Activated T-cell treated with anti-CD3 and anti-CD28 coated beads, Interleukin-2, amount 50 U/mL, for 1 hour (primary cell): ENCODE results near the gene CKS2.
"Not testable (repeated sequence)": the region's sequence is repeated elsewhere in the genome, so short reads cannot be mapped to it uniquely, and the experiment has no call there.

Experiments used
- DNase-seq: peaks from one replicate; pipeline ENCODE4 v3.0.0-alpha.2; 2020

The CKS2 gene

DNA sequence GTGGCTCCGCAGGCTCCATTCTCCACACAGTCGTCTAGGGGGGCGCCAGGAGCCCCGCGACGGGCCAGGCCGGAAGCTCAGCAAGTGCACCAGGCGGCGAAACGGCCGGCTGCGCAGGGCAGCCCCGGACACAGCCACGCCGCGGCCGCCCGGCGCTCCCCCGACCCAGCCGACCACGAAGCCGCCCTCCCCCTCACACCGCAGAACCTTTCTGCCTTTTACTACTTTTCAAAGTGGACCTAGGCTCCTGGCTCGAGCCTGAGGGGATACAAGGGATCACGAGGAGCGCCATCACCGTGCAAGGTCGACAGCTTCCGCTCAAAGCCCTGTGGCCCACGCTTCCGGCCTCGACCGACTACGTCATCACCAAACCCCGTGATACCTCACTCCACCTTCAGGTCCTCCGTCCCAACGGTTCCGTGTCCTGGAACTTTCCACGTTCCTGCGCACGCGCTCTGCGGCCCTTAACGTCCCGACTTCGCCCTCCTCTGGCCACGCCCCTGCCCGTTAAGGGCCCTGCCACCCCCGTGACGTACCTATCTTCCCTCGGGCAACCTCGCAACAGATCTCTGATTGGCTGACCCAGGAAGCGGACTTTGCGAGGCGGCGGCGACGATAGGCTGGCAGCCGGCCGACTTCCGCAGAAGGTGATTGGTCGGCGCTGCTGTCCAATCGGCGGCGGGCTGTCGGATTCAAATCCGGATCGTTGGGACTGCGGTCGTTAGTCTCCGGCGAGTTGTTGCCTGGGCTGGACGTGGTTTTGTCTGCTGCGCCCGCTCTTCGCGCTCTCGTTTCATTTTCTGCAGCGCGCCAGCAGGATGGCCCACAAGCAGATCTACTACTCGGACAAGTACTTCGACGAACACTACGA is at the start of gene CKS2:
Gene CKS2 (plus strand): TSS at position 721 of the 871 bp plus-strand sequence. CDS start 98 bp downstream, at position 819.
- DNase-seq, result peak; percentile 99

DNA sequence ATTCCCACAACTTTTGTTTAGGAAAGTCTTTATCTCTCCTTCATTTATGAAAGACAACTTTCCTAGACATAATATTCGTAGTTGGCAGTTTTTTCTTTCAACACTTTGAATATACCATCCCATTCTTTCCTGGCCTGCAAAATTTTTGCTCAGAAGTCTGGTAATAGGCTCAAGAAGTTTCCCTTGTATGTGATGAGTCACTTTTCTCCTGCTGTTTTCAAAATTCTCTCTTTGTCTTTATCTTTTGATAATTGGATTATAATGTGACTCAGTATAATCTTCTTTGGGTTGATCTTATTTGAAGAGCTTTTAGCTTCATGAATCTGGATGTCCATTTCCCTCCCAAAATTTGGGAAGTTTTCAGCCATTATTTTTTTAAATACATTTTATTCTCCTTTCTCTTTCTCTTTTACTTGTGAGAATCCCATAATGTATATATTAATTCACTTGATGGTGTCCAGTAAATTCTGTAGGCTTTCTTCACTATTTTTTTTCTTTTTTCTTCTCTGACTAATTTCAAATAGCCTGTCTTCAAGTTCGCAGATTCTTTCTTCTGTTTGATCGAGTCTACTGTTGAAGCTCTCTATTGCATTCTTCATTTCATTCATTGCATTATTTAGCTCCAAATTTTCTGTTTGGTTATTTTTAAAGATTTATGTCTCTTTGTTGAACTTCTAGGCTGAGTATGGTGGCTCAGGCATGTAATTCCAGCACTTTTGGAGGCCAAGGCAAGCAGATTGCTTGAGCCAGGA is 37.3 kb upstream of the CKS2 start:
- no peak for DNase-seq

DNA sequence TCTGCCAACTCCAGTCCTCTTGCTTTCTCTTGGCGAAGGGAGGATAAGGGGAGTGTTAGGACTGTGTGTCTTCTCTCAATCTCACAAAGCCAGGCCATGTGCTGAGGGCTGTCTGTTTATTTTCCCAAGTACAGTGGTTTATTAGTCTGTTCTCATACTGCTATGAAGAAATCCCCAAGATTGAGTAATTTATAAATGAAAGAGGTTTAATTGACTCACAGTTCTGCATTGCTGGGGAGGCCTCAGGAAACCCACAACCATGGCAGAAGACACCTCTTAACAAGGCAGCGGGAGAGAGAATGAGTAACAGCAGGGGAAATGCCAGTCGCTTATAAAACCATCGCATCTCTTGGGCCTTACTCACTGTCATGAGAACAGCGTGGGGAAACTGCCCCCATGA is 36.2 kb upstream of the CKS2 start:
- no peak for DNase-seq

DNA sequence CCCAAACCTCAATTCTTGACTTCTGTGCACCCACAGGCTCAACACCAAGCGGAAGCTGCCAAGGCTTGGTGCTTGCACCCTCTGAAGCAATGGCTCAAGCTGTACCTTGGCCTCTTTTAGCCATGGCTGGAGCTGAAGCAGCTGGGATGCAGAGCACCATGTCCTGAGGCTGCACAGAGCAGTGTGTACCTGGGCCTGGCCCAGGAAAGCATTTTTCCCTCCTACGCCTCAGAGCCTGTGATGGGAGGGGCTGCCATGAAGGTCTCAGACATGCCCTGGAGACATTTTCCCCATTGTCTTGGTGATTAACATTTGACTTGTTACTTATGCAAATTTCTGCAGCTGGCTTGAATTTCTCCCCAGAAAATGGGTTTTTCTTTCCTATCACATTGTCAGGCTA is 35.0 kb upstream of the CKS2 start:
- not testable (repeated sequence) for DNase-seq

DNA sequence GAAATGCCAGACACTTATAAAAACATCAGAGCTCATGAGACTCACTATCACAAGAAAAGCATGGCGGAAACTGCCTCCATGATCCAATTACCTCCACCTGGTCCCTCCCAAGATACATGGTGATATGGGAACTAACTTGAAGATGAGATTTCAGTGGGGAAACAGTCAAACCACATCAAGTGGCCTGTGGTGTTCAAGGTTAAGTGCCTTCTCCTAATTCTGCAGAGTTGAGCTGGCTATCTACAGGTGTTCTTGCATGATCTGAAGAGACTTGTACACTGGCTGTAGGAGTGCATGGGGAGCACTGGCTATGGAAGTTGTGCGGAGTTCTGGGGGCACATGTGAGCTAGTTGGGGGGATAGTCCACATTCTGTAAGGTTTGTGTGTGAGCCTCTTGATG is 34.0 kb upstream of the CKS2 start:
- DNase-seq, result no peak

DNA sequence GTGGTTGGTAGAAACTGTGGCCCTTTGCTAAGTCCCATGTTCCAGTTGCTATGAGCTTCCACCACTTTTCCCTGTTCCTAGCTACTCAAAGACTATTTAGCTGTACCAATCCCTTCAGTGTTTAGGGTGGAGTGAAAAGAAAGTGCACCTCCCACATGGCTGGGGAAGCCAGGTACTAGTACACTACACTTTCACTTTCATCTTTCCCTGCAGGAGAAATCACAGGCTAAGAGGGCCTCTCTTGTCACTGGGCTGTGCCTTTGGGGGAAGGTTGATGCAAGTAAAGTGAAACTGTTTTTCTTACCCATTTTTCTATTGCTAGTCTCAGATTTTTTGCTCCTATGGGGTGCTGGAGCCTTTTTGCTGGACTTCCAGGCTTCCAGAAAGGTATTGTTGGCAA is 33.5 kb upstream of the CKS2 start:
- DNase-seq, result no peak

DNA sequence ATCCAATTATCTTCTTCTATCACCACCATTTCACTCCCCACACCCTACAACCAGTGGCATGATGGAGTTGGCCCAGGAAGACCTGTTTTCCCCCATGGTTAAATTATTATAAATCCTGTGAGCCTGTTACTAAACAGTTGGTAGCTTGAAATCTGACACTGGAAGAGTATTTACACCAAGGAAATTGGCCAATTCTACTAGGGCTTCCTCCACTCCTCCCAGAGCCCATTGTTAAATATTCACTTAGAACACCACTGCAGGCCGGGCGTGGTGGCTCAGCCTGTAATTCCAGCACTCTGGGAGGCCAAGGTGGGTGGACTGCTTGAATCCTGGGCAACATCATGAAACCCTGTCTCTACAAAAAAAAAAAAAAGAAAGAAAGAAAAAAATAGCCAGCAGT is 32.4 kb upstream of the CKS2 start:
- DNase-seq, result no peak

DNA sequence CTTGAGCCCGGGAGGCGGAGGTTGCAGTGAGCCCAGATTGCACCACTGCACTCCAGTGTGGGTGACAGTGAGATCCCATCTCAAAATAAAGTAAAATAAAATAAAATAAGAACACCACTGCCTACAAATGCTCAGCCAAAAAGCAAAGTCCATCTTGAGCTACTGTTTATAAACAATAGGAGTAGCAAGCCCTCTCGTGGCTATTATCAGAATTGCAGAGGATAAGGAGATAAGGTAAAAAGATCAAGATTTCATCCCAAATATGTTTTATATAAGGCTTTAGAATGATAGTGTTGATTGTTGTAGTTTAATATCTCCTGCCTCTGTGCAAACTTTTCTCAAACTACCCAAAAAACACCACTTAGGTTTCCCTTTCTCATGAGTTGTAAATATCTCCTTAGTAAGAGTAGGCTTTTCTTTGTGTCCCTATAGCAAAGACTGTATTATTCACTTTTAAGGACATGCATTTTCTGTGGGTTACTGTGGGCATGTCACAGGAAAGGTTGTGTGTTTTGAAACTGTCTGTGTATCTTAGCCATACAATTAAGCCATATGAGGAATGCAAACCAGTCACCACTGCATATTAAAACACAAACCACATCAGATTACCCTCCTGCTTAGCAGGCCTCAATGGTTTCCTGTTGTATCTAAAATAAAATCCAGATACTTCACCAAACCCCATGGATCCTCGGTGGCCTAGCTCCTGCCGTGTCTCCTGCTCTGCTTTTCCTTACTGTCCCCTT is 31.8 kb upstream of the CKS2 start:
- no peak for DNase-seq

DNA sequence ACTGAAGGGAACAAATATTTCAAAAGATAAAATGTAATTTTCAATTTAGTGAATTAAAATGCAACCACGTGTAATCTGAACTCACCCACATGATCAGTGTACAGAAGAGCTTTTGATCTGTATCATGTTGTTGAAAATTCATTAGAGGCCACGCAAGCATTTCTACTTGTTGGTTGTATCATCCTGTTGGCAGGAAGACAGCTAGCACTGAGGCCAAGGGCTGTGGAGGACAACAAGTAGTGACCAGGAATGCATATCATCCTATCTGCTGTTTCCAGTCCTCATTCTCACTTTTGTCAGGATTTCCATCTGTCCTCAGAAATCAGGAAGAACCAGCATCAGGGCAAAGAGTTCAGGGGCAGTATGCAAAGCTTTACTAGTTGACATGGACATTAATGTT is 29.9 kb upstream of the CKS2 start:
- no peak for DNase-seq

DNA sequence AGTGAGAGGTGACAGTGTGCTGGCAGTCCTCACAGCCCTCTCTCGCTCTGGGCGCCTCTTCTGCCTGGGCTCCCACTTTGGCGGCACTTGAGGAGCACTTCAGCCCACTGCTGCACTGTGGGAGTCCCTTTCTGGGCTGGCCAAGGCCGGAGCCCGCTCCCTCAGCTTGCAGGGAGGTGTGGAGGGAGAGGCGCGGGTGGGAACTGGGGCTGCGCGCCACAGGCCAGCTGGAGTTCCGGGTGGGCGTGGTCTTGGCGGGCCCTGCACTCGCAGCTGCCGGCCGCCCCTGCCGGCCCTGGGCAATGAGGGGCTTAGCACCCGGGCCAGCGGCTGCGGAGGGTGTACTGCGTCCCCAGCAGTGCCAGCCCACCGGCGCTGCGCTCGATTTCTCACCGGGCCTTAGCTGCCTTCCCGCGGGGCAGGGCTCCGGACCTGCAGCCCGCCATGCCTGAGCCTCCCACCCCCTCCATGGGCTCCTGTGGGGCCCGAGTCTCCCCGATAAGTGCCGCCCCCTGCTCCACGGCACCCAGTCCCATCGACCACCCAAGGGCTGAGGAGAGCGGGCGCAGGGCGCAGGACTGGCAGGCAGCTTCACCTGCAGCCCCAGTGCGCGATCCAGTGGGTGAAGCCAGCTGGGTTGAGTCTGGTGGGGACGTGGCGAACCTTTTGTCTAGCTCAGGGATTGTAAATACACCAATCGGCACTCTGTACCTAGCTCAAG is 28.6 kb upstream of the CKS2 start:
- DNase-seq, result not testable (repeated sequence)

DNA sequence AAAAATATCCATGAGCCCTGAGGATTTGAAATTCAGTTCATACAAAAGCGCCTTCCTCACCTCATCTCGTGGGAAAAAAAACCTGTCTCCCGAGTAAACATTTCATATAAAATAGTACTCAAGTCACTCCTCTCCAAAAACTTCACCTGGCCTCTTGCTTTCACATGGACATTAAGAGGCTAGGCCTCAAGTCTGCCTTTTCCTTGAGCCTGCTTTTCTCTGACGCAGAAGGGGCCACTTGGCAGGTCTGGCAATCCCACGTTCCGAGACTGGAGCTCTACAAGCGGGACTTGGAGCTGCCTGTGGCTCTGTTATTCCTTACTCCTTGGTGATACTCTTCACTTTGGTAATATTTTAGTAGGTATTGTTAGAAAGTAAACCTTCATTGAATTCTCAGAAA is 26.9 kb upstream of the CKS2 start:
- DNase-seq, result no peak

DNA sequence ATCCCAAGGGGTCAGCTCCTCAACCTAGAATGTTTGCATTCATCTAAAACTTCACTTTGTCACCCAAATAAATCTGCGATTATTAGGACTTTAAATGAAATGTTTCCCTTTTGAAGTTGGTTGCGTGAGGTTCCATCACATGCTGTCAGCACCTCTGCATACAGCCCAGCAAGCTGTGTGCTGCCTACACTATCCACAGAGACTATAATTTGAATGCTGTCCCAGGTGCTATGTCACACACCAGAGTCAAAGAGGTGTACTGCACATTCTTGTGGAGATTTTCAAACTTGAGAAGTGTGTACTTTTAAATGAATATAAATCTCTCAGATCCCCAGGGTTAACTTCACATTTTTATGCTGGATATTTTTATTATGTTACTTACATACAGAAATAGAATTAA is 19.3 kb upstream of the CKS2 start:
- DNase-seq, result no peak

DNA sequence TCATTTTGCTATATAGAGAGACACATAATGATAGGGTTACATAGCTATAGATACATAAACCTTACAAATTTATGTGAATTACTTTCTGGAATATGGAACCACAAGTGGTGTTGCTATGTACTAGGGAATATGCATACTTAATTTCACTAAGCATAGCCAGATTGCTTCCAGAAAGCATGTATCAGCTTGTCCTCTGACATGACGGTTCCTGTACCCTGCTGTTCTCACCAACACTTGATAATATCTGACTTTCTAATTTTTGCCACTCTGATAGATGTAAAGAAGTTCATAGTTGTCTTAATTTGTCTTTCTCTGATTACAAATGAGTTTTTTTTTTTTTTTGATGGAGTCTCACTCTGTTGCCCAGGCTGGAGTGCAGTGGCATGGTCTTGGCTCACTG is 18.0 kb upstream of the CKS2 start:
- DNase-seq, result no peak

DNA sequence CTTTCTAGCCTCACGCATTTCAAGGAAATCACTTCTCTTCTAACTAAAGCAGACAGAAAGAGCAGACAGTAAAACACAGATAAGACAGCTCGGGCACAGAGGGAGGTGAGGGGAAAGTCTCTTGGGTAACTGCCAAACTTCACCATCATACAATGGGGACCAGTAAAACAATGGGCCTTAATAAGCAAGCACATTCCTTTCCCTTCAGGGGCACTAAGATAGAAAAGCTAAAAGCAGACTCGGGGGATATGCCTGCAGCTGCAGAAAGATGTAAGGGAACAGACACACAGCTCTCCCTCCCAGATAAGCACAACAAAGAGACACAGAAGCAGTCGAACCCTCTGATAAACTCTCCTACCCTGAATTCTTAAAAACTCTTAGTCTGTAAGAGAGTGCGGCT is 15.6 kb upstream of the CKS2 start:
- DNase-seq, result no peak

DNA sequence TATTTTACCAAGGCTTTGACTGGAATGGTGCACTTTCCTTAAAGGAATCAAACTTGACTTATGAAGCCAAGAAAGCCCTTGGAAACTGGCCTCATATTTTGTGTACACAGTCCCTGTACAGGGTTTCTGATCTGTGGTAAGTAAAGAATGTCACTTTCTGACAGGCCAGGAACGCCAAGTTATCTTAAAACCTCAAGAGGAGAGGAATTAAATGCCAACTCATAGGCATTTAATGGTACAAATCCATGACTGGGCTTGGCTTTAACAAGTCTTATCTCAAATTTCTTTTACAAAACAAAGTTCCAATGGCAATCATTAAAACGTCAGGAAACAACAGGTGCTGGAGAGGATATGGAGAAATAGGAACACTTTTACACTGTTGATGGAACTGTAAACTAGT is 9.0 kb upstream of the CKS2 start:
- DNase-seq, result not testable (repeated sequence)

DNA sequence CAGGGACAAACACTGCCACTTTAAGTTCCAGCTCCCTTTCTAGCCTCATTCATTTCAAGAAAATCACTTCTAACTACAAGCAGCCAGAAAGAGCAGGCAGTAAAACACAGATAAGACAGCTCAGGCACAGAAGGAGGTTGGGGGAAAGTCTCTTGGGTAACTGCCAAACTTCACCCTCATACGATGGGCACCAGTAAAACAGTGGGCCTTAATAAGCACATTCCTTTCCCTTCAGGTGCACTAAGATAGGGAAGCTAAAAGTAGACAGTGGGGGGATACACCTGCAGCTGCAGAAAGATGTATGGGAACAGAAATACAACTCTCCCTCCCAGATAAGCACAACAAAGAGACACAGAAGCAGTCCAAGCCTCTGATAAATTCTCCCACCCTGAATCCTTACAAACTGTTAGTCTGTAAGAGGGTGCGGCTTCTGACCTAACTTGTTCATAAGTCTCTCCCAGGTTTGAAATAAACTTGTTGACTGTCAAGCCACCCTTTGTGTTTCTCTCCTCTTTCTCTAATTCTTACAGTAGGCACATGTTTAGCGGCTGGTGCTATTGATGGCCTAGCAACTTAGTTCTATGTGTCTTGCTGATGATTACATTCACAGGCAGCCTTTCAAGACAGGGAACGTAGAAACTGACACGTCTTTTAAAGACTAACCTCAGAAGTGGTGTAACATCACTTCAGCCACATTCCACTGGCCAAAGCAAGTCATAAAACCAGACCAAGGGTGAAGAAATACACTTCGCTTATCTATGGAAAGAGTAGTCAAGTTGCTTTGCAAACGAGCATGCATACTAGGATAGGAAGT is 6.8 kb upstream of the CKS2 start:
- DNase-seq, result no peak

DNA sequence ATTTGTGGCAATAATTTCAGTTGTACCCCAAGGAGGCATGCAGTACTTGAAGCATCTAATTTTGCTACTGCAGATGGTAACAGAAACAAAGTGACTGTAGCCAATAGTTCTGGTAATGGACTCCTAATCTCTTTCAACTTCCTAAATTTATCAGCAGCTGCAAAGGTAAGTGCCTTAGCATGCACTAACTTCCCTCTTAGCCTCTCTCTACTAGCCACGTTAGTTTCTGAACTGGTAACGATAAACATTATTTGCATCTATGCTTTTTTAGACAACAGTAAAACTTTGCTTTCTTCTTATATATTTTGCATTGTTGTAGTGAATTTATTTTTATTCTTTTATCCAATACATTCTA is 6.2 kb upstream of the CKS2 start:
- DNase-seq, result no peak

DNA sequence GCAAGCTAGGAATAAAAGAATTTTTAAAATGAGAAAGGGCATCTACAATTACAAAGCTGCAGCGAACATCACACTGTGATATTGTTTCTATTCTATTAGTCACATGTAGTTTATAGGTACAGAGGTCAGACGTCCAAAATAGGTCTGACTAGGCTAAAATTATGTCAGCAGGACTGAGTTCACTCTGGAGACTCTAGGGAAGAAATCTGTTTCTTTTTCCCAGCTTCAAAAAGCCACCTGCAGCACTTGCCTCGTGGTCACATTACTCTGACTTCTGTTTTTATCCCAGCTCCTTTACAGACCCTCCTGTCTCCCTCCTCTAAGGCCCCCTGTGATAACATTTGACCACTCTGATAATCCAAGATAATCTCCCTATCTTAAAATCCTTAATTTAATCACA is 5.1 kb upstream of the CKS2 start:
- DNase-seq, result no peak

DNA sequence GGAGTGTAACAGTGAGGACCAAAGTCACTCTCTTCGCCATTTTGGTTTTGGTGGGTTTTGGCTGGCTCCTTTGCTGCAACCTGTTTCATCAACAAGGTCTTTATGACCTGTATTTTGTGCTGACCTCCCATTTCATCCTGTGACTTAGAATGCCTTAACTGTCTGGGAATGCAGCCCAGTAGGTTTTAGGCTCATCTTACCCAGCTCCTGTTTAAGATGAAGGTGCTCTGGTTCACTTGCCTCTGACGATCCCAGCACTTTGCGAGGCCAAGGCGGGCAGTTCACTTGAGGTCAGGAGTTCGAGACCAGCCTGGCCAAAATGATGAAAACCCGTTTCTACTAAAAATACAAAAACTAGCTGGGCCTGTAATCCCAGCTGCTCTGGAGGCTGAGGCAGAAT is 1.8 kb upstream of the CKS2 start:
- DNase-seq, result no peak

DNA sequence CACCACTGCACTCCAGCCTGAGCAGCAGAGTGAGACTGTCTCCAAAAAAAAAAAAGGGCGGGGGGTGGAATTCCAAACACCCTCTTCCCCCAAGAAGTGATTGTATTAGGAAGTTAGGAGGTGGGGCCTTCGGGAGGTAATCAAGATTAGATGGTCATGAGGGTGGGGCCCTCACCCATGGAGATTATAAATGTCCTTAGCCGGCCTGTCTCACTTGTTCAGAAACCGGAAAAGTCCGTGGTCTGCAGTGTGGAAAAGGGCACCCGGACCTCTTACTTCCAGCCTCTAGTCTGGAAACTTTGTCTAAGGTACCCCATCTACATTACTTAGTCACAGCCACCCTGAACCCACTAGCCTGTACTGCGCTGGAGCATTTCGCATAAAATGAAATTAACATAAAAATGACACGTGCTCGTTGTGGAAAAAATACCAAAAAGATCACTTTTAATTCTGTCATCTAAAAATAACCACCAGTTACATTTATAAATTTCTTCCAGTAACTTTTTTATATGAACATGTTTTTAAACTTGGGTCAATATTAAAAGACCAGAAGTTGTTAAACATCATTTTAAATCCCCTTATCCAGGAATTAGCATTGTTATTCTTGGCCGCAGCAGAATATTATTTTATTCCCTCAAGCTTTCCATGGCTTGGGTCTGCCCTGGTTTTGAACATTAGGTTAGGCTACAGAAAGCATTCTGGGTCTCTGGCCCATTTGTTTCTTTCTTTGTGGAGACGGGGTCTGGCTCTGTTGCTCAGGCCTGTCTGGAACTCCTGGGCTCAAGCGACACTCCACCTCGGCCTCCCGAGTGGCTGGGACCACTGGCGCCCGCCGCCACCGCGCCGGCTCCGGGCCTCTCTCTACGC is 1.2 kb upstream of the CKS2 start:
- DNase-seq, result peak; percentile 32
